ENCODE measurements around the gene RIC8A.

The RIC8A gene

GRCh38 chr11:240315-240714 lies 32.8 kb downstream of the RIC8A start:
- TF ChIP-seq CTCF (conservative IDR thresholded peaks at IDR 0.05; ENCODE audit: low read length), result no peak
- H3K4me3 ChIP-seq (ENCODE audit: low read length), result no peak overlapping the region
- no peak for DNase-seq (ENCODE audit: low read depth)

DNA sequence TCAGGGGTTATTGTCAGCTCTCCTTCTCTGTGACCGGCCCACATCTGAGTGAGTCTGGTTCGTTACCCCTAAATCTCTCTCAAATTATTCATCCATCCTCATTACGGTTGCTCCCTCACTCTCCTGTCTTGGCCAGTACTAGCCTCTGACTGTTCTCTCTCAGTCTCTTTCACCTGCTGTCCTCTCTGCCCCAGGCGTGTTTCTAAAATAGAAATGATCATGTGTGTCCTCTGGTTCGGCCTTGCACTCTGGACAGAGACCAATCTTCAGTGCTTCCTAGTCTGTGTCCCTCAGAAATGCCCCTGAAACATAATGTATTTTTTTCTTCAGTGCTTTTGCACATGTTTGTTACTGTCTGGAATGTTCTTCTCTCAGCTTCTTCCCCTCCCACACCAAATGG lies 34.1 kb downstream of the RIC8A start:
- no peak for DNase-seq (ENCODE audit: low read depth)
- TF ChIP-seq CTCF (conservative IDR thresholded peaks at IDR 0.05; ENCODE audit: low read length), result no peak

GRCh38 chr11:244376-244775 lies 36.9 kb downstream of the RIC8A start:
- no peak for TF ChIP-seq CTCF (conservative IDR thresholded peaks at IDR 0.05; ENCODE audit: low read length)
- DNase-seq (ENCODE audit: low read depth), result no peak
- H3K4me3 ChIP-seq (ENCODE audit: low read length), result no peak overlapping the region

More for the DNA sequence above, 34.1 kb downstream of the RIC8A start:
- no peak overlapping the region for H3K4me3 ChIP-seq (ENCODE audit: low read length)

DNA sequence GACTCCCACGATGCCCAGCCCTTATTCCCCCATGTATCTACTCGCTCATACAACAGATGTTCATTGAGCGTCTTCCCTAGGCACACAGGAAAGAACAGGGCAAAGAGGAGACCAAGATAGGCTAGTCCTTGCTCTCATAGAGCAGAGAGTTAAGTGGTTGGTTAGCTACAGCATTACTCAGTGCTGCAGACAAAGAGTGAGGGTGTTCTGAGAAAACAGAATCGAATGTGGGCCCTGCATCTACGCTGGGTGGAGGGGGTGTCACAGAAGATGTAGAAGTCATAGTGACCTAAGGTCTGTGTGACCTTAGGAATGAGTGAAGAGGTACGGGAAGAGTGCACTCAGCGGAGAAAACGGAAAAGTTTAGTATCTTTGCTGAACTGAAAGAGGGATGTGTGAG lies 41.6 kb downstream of the RIC8A start:
- H3K4me3 ChIP-seq (ENCODE audit: low read length), result no peak overlapping the region
- no peak for TF ChIP-seq CTCF (conservative IDR thresholded peaks at IDR 0.05; ENCODE audit: low read length)
- no peak for DNase-seq (ENCODE audit: low read depth)

GRCh38 chr11:250274-250673 lies 42.8 kb downstream of the RIC8A start:
- no peak overlapping the region for H3K4me3 ChIP-seq (ENCODE audit: low read length)
- no peak for DNase-seq (ENCODE audit: low read depth)
- no peak for TF ChIP-seq CTCF (conservative IDR thresholded peaks at IDR 0.05; ENCODE audit: low read length)

DNA sequence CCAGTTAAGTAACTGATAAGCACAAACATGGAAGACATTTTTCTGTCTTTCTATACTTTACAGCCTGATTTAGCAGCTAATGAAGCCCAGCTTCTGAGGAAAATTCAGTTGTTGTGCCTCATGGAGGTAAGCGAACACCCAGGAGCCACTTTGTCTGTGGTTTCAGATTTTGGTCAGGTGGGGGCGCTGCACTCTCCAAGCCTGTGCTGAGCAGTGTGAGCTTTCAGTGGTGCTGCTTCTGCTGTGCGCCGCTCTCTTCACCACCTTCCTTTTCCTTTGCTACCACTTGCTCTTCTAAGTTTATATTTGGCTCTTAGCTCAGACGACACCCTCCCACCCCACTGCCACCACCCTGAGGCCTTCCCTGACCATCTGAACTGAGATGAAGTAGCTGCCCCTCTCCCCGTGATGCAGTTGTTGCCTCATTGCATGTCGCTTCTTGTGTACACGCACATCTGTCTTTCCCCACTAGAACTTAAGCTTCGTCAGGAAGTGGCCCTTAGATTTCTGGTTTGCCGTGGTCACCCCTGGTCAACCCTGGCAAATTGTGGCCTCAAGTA lies 43.3 kb downstream of the RIC8A start:
- DNase-seq (ENCODE audit: low read depth), result peak; percentile 52
- peak; percentile 68 for TF ChIP-seq CTCF (conservative IDR thresholded peaks at IDR 0.05; ENCODE audit: low read length)
- no peak overlapping the region for H3K4me3 ChIP-seq (ENCODE audit: low read length)

- TF ChIP-seq CTCF (conservative IDR thresholded peaks at IDR 0.05; ENCODE audit: low read length), result 0 out of 2 replicates have a peak, but pooled peaks have one; percentile 4
- DNase-seq (ENCODE audit: low read depth), result peak; percentile 15
- H3K4me3 ChIP-seq (ENCODE audit: low read length), result no peak overlapping the region
Observed at GRCh38 chr11:251550-251949, 44.0 kb downstream of the RIC8A start.
